CD1c-positive myeloid dendritic cell (primary cell): Measurements from ENCODE around the gene SDSL.

ENCODE experiments used
- DNase-seq: peaks from one replicate; pipeline ENCODE4 v3.0.0-alpha.2; 2016; ENCODE audit errors: extremely low spot score

The SDSL gene

GRCh38 chr12:113468365-113469223 is 46.4 kb downstream of the SDSL start:
- no peak for DNase-seq

DNA sequence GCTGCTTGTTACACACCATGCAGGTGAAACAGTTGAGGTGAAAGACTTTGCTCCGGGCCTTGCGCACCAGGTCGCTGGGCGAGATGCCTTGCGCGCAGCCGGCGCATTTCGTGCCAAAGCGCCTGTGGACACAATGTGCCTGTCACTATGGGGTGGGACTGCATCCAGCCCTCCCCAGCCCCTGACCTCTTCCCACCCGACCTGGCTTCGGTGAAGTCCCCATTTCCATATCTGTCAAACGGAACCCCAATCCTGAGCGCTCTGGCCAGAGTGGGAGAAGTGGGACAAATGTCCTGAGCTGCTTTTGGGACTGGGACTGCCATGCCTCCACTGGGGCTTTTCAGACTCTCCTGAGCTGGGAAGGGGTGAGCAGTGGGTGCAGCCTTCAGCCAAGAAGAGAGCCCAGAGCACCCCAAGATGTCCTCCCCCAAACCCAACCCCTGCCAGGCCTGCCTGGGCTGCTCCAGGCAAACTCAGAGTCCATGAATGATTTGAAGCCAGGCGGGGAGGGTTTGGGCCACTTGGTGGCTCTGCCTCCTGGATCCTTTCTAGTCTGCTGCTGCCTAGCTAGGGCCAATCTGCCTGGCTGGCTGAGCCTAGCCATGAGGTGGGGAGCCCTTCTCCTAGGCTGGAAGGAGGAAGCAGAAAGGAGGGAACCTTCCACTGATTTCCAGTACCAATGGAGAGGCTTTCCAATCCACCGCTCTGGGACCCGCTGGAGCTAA is 47.2 kb downstream of the SDSL start:
- no peak for DNase-seq

GRCh38 chr12:113469949-113470743 is 48.0 kb downstream of the SDSL start:
- no peak for DNase-seq

- no peak for DNase-seq
Observed at GRCh38 chr12:113470871-113471618, 48.9 kb downstream of the SDSL start.

- DNase-seq = no peak
Observed at GRCh38 chr12:113471619-113472171, 49.5 kb downstream of the SDSL start, which contains the start of gene LHX5. Gene LHX5 (minus strand): TSS chr12:113471871. CDS start chr12:113471498, 373 bp downstream.

DNA sequence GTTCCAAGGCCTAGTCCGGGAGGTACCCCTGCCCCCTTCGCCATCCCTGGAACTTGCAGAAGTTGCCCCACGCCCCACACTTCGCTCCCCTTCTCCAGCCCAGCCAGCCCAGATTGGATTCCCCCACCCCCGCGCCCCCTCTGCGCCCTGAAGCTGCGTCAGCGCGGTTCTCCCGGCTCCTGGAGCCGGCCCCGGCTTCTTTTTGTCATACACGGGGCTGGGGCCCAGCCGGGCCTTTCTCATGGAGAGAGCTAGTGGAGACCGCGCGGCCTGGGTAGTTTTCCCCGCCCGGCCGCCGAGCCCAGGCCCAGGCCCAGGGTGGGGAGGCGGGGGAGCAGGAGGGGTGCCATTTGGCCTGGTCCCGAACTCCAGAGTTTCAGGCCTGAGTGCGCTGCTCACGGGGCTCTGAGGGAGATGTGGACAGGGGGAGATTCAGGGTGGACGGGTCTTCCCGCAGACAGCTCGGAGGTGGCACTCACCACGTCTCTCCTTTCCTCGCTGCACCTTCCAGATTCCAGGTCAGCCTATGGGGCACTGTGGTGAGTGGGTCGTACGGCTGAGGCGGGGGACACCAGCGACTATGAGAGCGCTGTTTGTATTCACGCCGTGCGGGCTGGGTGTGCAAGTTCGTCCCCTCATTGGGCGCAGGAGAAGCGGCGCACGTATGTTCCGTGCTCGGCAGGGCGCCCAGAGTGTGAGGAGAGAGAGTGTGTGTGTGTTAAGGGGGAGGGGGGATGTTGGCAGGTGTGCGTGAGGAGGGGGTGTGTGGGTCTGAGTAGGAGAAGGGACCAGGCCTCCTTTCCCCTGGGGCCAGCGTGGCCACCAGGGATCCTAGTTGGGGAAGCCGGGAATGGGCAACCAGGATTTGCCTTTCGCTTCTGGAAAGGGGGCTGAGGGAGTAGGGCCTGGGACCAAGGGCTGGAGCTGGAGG is 50.3 kb downstream of the SDSL start:
- no peak for DNase-seq

DNA sequence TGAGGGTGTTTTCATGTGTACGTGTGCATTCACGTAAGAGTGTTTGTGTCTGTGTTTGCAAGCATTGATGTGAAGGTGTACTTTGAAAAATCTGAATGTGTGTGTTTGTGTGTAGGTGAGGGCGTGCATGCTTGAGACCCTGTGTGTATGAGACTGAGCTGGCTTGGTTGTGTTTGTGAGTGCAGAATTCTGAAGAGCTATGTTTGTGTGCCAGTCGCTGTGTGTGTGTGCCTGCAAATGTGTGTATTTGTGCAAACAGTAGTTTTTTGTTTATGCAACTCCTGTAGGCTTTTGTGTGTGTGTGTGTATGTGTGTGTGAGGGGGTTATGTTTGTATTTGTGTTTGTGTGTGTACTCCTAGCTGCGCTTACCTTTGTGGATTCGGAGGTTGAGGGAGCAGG is 51.2 kb downstream of the SDSL start:
- DNase-seq = no peak

DNA sequence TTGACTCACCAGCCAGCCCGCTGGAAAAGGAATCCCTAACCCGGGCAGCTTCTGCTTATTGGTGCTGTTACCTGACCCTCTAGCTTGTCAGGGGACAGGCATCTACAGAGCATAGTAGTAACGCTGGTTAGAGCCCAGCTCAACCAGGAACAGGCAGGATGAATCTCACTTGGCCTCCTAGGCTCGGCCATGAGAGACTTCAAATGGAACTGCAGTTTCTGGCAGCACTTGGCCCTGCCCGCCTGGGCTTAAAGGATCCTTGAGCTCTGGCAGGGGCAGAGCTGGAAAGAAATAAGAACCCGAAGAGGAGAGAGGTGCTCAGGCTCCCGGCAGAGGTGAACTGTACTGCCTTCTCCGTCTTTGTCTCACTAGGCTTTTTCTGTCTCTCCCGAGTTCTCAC is 51.8 kb downstream of the SDSL start:
- no peak for DNase-seq

GRCh38 chr12:113474635-113475436 is 52.7 kb downstream of the SDSL start:
- DNase-seq = no peak

GRCh38 chr12:113475451-113476175 is 53.4 kb downstream of the SDSL start:
- no peak for DNase-seq

GRCh38 chr12:113476176-113476986 is 54.2 kb downstream of the SDSL start:
- DNase-seq = no peak

DNA sequence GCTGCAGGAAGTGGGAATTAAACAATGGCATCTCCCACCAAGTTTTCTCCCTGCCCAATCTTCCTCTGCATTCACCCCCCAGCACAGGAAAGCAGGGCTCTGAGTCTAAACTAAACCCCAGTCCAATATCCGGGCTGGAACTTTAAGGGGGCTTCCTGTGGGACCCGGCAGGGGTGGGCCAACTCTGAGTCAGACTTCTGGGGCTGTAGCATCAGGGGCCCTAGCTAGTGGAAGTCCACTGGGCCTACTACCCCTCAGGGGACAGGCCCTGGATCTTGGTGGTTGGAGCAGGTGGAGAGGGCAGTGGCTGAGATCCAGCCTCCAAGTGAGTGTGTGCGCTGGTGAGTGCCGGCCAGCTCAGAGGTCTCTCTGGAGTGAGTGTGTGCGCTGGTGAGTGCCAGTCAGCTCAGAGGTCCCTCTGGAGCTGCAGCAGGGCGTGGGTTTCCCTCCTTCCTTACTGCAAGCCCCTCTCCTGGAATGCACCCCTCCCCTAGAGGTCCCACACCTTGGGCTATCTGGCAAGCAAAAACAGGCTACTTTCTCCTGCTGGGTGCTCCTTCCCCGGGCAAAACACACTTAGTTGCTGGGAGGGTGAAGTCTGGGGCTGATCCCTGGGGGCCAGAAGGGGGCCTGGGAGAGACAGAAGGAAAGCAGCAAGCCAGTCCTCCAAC is 55.1 kb downstream of the SDSL start:
- DNase-seq = no peak

DNA sequence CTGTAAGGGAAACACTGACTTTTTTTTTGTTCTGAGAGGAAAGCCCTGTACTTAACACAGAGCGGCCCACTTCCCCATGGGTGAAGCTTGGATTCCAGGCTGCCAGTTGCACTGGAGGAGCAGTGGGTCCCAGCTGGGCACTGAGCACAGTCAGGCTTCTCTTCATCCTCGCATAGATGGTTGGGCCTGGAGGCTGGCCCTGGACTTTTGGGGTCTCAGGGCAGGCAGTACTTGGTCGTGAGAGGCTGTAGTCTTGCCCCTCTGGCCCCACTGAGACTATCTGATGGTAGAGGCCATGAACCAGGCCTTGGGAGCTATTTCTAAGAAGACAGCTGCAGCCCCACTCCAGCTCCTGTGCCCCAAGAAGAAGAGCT is 55.6 kb downstream of the SDSL start:
- DNase-seq = no peak

DNA sequence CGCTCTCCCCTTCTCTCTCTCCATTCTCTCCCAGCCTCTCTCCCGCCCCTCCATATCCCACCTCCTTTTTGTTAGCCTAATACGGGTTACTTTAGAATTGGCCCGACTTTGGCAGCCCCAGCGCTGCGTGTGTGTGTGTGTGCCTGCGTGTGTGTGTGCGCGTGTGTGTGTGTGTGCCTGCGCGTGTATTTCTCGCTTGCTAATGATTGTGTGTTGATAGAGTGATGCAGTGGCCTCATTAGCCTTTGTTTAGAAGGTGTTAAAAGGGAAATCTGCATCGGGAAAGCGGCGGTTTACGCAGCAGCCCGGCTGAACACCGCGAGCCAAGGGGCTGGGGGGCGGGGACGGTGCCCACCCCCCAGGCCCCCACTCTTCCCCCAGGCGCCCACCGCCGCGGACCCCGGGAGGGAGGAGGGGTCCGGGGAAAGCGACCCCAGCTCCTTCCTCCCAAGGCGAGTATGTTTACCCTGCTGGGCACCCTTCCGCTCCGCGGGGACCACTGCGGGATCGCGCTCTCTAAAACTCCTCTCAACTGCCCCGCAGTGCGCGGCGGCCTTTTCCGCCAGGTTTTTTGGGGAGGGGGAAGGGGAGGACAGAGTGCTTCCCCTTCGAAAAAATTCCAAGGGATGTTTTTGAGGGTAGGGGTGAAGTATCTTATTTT is 56.3 kb downstream of the SDSL start:
- DNase-seq = no peak

DNA sequence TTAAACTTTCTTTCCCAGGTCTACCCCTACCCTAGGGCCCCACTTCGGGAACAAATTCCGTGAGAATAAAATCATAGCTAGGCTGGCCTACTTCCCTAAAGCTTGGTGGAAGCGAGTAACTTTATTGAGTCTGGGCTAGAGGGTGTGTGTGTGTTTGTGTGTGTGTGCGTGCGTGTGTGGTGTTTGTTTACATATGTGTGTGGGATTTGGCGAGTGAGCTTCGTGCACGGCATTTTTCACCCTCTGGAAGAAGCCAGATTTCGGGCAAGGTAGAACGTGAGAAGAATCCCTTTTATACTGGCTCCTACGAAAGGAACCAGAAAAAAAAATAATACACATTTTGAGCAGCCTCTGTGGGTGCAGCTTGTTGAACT is 57.0 kb downstream of the SDSL start:
- peak; percentile 21 for DNase-seq

GRCh38 chr12:113479590-113480335 is 57.6 kb downstream of the SDSL start:
- peak; percentile 28 for DNase-seq
